ENCODE results near the gene PSMD6. TPM values are rescaled to one million over a fixed set of nuclear protein-coding genes. Genes with fewer than 3 reads are reported as not detected.
A peak's percentile ranks its signal among the peaks of the same experiment; 100 is the strongest.

PSMD6 gene
- polyA plus RNA-seq, 4 donors: 51.4 to 65.2 (median 56.0) TPM

- Histone ChIP-seq H3K27ac (ENCODE audit: low read depth in 1 of 3, low read length in 2 of 3) (peak overlapping the region in 2 of 3 donors; percentile 19 to 87), H3K27me3 (ENCODE audit: control insufficient read depth in 3 of 3, insufficient read depth in 3 of 3, low read length in 3 of 3) (no peaks in the 10 kb centered on the region), H3K4me3 (ENCODE audit: low read depth in 1 of 3, low read length in 3 of 3) (no peak overlapping the region), H3K9me3 (ENCODE audit: control insufficient read depth in 2 of 2, insufficient read depth in 1 of 2, low read depth in 1 of 2, low read length in 1 of 2) (no peaks in the 10 kb centered on the region), H3K36me3 (ENCODE audit: control insufficient read depth in 3 of 3, insufficient read depth in 2 of 3, low read depth in 1 of 3, low read length in 3 of 3) (peaks cover 0 to 8% (median 8%) of the 10 kb centered on the region in 3 donors), H3K4me1 (ENCODE audit: control insufficient read depth in 3 of 3, insufficient read depth in 2 of 3, low read depth in 1 of 3, low read length in 2 of 3) (peaks cover 12 to 66% (median 16%) of the 10 kb centered on the region in 3 donors)
- 6 to 26% (median 10%) methylated on average over 2 of the region's 2 CpGs for WGBS, 3 donors
- peak in 1 of 2 donors; percentile 20 for DNase-seq
- no peak for FAIRE-seq
Observed at GRCh38 chr3:63969876-63970275, 53.4 kb downstream of the PSMD6 start.

DNA sequence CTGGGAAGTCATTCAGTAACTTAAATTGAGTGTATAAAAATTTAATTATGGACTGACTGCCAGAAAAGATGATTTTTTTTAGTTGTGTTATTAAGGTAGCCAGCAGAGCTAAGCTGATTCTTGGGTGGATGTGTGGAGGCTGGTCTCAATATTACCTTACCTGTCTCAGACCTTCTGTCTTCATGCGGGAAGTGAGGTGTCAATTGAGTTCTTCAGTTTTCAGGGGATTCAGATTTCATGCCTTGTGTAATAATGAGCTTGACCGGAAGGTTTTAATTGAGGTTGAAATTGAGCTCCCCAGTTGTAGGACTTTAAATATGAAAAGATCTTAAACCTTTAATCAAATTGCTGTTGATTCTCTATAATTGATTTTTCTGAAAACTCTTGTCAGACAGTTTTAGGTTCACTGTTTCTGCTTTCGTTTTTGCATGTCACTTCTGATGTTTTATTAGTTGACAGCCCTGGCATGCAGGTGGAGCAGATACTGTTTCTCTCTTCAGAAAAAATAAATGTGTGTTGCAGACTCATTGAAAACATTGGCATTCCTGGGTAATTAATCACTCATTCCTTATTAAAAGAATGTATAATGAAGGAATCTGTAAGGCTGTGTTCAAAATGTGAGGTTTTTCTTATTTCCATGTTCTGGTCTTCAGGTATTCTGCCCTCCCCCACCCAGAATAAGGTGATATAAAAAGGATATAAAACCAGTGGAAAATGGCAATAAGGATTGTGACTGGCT lies 54.5 kb downstream of the PSMD6 start:
- H3K9me3 ChIP-seq (ENCODE audit: control insufficient read depth in 2 of 2, insufficient read depth in 1 of 2, low read depth in 1 of 2, low read length in 1 of 2): no peaks in the 10 kb centered on the region
- H3K4me3 ChIP-seq (ENCODE audit: low read depth in 1 of 3, low read length in 3 of 3): peak overlapping the region; percentile 25 to 39 (median 33)
- FAIRE-seq (no peak), DNase-seq (peak in 1 of 2 donors; percentile 33)
- H3K4me1 ChIP-seq (ENCODE audit: control insufficient read depth in 3 of 3, insufficient read depth in 2 of 3, low read depth in 1 of 3, low read length in 2 of 3): peaks cover 12 to 72% (median 16%) of the 10 kb centered on the region in 3 donors
- no peaks in the 10 kb centered on the region for H3K27me3 ChIP-seq (ENCODE audit: control insufficient read depth in 3 of 3, insufficient read depth in 3 of 3, low read length in 3 of 3)
- 4 to 28% (median 6%) methylated on average over 3 of the region's 3 CpGs for WGBS, 3 donors
- peak overlapping the region; percentile 78 to 88 (median 87) for H3K27ac ChIP-seq (ENCODE audit: low read depth in 1 of 3, low read length in 2 of 3)
- H3K36me3 ChIP-seq (ENCODE audit: control insufficient read depth in 3 of 3, insufficient read depth in 2 of 3, low read depth in 1 of 3, low read length in 3 of 3): peaks cover 0 to 6% (median 4%) of the 10 kb centered on the region in 3 donors

- no peak for FAIRE-seq
- H3K4me3 ChIP-seq (ENCODE audit: low read depth in 1 of 3, low read length in 3 of 3): peak overlapping the region; percentile 20 to 39 (median 33)
- H3K9me3 ChIP-seq (ENCODE audit: control insufficient read depth in 2 of 2, insufficient read depth in 1 of 2, low read depth in 1 of 2, low read length in 1 of 2): no peaks in the 10 kb centered on the region
- peaks cover 12 to 68% (median 16%) of the 10 kb centered on the region in 3 donors for H3K4me1 ChIP-seq (ENCODE audit: control insufficient read depth in 3 of 3, insufficient read depth in 2 of 3, low read depth in 1 of 3, low read length in 2 of 3)
- H3K27ac ChIP-seq (ENCODE audit: low read depth in 1 of 3, low read length in 2 of 3): peak overlapping the region; percentile 78 to 88 (median 87)
- H3K36me3 ChIP-seq (ENCODE audit: control insufficient read depth in 3 of 3, insufficient read depth in 2 of 3, low read depth in 1 of 3, low read length in 3 of 3): no peaks in the 10 kb centered on the region
- 1 to 6% (median 3%) methylated on average over 11 of the region's 11 CpGs for WGBS, 3 donors
- H3K27me3 ChIP-seq (ENCODE audit: control insufficient read depth in 3 of 3, insufficient read depth in 3 of 3, low read length in 3 of 3): no peaks in the 10 kb centered on the region
- peak; percentile 88 to 90 for DNase-seq
Observed at GRCh38 chr3:63967675-63968611, 55.4 kb downstream of the PSMD6 start.

GRCh38 chr3:63966871-63967270 lies 56.4 kb downstream of the PSMD6 start:
- DNase-seq (peak; percentile 52 to 70), FAIRE-seq (no peak)
- Histone ChIP-seq H3K4me3 (ENCODE audit: low read depth in 1 of 3, low read length in 3 of 3) (no peak overlapping the region), H3K27me3 (ENCODE audit: control insufficient read depth in 3 of 3, insufficient read depth in 3 of 3, low read length in 3 of 3) (no peaks in the 10 kb centered on the region), H3K27ac (ENCODE audit: low read depth in 1 of 3, low read length in 2 of 3) (peak overlapping the region; percentile 68 to 87 (median 81)), H3K36me3 (ENCODE audit: control insufficient read depth in 3 of 3, insufficient read depth in 2 of 3, low read depth in 1 of 3, low read length in 3 of 3) (no peaks in the 10 kb centered on the region), H3K9me3 (ENCODE audit: control insufficient read depth in 2 of 2, insufficient read depth in 1 of 2, low read depth in 1 of 2, low read length in 1 of 2) (no peaks in the 10 kb centered on the region), H3K4me1 (ENCODE audit: control insufficient read depth in 3 of 3, insufficient read depth in 2 of 3, low read depth in 1 of 3, low read length in 2 of 3) (peaks cover 12 to 60% (median 14%) of the 10 kb centered on the region in 3 donors)
- WGBS, 3 donors: 20 to 60% (median 37%) methylated on average over 1 of the region's 1 CpG

DNA sequence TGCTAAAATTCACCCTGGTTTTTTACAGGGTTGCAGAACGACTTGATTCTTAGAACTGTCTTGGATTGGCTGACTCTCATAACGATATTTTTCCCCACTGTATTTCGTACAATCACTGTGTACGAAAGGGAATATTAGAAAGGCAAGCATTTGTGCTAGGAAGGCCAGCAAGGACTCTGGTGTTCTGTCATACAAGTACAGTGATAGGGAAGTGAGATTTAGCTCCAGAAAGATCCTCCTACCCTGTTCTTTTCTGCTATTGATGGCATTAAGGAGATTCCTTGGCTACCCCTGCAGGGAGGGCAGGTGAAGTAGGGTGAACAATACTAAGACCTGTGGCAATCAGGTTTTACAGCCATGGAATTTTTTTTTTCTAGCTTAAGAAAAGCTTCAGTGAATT lies 57.3 kb downstream of the PSMD6 start:
- H3K4me3 ChIP-seq (ENCODE audit: low read depth in 1 of 3, low read length in 3 of 3): no peak overlapping the region
- no peak for FAIRE-seq
- H3K4me1 ChIP-seq (ENCODE audit: control insufficient read depth in 3 of 3, insufficient read depth in 2 of 3, low read depth in 1 of 3, low read length in 2 of 3): peaks cover 10 to 57% (median 10%) of the 10 kb centered on the region in 3 donors
- no peaks in the 10 kb centered on the region for H3K9me3 ChIP-seq (ENCODE audit: control insufficient read depth in 2 of 2, insufficient read depth in 1 of 2, low read depth in 1 of 2, low read length in 1 of 2)
- DNase-seq: no peak
- H3K27me3 ChIP-seq (ENCODE audit: control insufficient read depth in 3 of 3, insufficient read depth in 3 of 3, low read length in 3 of 3): no peaks in the 10 kb centered on the region
- no peaks in the 10 kb centered on the region for H3K36me3 ChIP-seq (ENCODE audit: control insufficient read depth in 3 of 3, insufficient read depth in 2 of 3, low read depth in 1 of 3, low read length in 3 of 3)
- WGBS, 3 donors: 76 to 93% (median 85%) methylated on average over 4 of the region's 4 CpGs
- H3K27ac ChIP-seq (ENCODE audit: low read depth in 1 of 3, low read length in 2 of 3): peak overlapping the region in 1 of 3 donors; percentile 87

DNA sequence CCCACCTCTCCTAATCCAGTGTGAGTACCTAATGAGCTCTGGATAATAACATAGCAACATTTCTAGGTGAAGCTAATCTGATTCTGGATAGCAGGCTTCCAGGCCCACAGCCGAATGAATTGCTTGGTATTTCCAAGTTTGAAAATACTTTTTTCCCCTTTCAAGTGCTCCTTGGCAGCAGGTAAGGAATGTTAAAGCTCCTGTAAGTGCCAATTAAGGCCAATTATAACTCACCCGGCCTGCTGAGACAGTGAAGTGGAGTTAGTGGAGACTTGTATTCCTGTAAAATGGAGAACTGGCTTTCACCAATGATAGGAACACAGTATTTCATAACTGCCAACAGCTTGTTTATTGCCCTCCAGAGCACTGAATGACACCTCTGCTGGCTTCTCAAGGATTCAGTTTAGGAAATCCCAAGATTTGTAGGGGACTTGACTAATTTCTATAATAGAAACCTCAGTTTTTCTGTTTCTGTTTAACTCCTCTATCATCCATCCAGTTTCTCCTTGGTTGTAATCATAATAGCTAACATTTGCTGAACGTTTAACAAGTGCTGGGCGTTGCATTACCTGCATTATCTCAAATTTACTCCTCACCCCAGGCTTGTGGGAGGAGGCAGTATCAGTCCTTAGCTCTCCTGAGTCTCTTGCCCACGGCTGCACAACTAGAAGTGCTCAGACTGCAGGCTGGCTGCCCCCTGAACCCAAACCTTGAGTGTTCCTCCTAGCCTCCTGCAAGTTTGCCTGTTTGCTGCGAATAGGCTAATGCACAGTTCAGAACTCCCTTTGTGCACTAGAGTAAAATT lies 58.4 kb downstream of the PSMD6 start:
- Histone ChIP-seq H3K36me3 (ENCODE audit: control insufficient read depth in 3 of 3, insufficient read depth in 2 of 3, low read depth in 1 of 3, low read length in 3 of 3) (peaks cover 0 to 2% (median 0%) of the 10 kb centered on the region in 3 donors), H3K4me1 (ENCODE audit: control insufficient read depth in 3 of 3, insufficient read depth in 2 of 3, low read depth in 1 of 3, low read length in 2 of 3) (peaks cover 4 to 46% (median 8%) of the 10 kb centered on the region in 3 donors), H3K4me3 (ENCODE audit: low read depth in 1 of 3, low read length in 3 of 3) (no peak overlapping the region), H3K27ac (ENCODE audit: low read depth in 1 of 3, low read length in 2 of 3) (peak overlapping the region in 2 of 3 donors; percentile 44 to 55), H3K9me3 (ENCODE audit: control insufficient read depth in 2 of 2, insufficient read depth in 1 of 2, low read depth in 1 of 2, low read length in 1 of 2) (no peaks in the 10 kb centered on the region), H3K27me3 (ENCODE audit: control insufficient read depth in 3 of 3, insufficient read depth in 3 of 3, low read length in 3 of 3) (no peaks in the 10 kb centered on the region)
- no peak for FAIRE-seq
- peak in 1 of 2 donors; percentile 29 for DNase-seq
- WGBS, 3 donors: 58 to 65% (median 60%) methylated on average over 6 of the region's 6 CpGs

GRCh38 chr3:63963496-63963895 lies 59.8 kb downstream of the PSMD6 start:
- H3K27me3 ChIP-seq (ENCODE audit: control insufficient read depth in 3 of 3, insufficient read depth in 3 of 3, low read length in 3 of 3): no peaks in the 10 kb centered on the region
- H3K4me3 ChIP-seq (ENCODE audit: low read depth in 1 of 3, low read length in 3 of 3): no peak overlapping the region
- WGBS, 3 donors: 94 to 98% (median 98%) methylated on average over 1 of the region's 1 CpG
- DNase-seq (no peak), FAIRE-seq (no peak)
- H3K36me3 ChIP-seq (ENCODE audit: control insufficient read depth in 3 of 3, insufficient read depth in 2 of 3, low read depth in 1 of 3, low read length in 3 of 3): peaks cover 0 to 2% (median 0%) of the 10 kb centered on the region in 3 donors
- H3K4me1 ChIP-seq (ENCODE audit: control insufficient read depth in 3 of 3, insufficient read depth in 2 of 3, low read depth in 1 of 3, low read length in 2 of 3): peaks cover 4 to 34% (median 7%) of the 10 kb centered on the region in 3 donors
- H3K27ac ChIP-seq (ENCODE audit: low read depth in 1 of 3, low read length in 2 of 3): no peak overlapping the region
- no peaks in the 10 kb centered on the region for H3K9me3 ChIP-seq (ENCODE audit: control insufficient read depth in 2 of 2, insufficient read depth in 1 of 2, low read depth in 1 of 2, low read length in 1 of 2)
